Ovary (tissue), 10 donors: ENCODE measurements around the gene AAK1. TPM values are rescaled to one million over a fixed set of nuclear protein-coding genes. Genes with fewer than 3 reads are reported as not detected.

ENCODE experiments used
- DNase-seq, 5 donors: peaks; one replicate each; pipeline ENCODE4 v3.0.0-alpha.2; 2019 to 2020
- H3K27ac ChIP-seq, 2 donors: fragments of 200-600 bp; one replicate each; pipeline versions ENCODE4 v1.5.1 to v1.8.0; 2019 to 2022
- H3K27me3 ChIP-seq: fragments of 200-600 bp; one replicate; pipeline ENCODE4 v1.8.0; 2022
- H3K36me3 ChIP-seq: fragments of 200-600 bp; sonication (generic); one replicate; pipeline ENCODE4 v1.5.1; 2019
- H3K4me1 ChIP-seq: one replicate; pipeline ENCODE4 v1.8.1; 2013; ENCODE audit warnings: mild to moderate bottlenecking, moderate library complexity; ENCODE audit not compliant: insufficient read depth
- H3K4me3 ChIP-seq: fragments of 200-600 bp; sonication (generic); one replicate; pipeline ENCODE4 v1.5.1; 2017
- H3K9me3 ChIP-seq, 2 donors: fragments of 200-600 bp in 1 of 2; sonication (generic) in 1 of 2; one replicate each; pipeline versions ENCODE4 v1.5.1 to v1.8.1; 2013 to 2019; ENCODE audit warnings: mild to moderate bottlenecking in 1 of 2, moderate library complexity in 1 of 2
- CTCF ChIP-seq, 3 donors: fragments of 450-650 bp in 2 of 3; fragments of 200-600 bp in 1 of 3; IDR thresholded peaks; one replicate each; pipeline versions ENCODE4 v1.5.1 to v1.8.0; 2016 to 2022; ENCODE audit warnings: antibody characterized with exemption in 3 of 3, mild to moderate bottlenecking in 1 of 3
- EP300 ChIP-seq: sonication (generic); formaldehyde crosslinking; IDR thresholded peaks from one replicate; pipeline ENCODE4 v1.6.1; 2017; ENCODE audit warnings: antibody characterized with exemption
- POLR2A ChIP-seq: fragments of 450-650 bp; IDR thresholded peaks from one replicate; pipeline ENCODE4 v1.6.1; 2017; ENCODE audit warnings: antibody characterized with exemption, mild to moderate bottlenecking, moderate library complexity
- WGBS, 3 donors: extraction: QIAGEN DNeasy Blood & Tissue Kit in 1 of 3; methylation state at CpG; one replicate each; pipeline versions ENCODE4 v1.1.5 to v1.1.7; 2013 to 2017; 5-methylcytosine and 5-hydroxymethylcytosine counted together
- intact Hi-C, 4 donors: fragments of 100-400 bp; cut with DNase I; formaldehyde crosslinking; loops; one replicate each; pipeline versions ENCODE4 v1.11.0 to v1.15.1; 2022 to 2023
- long read RNA-seq, 3 donors: library from polyadenylated mRNA in 2 of 3; unstranded in 2 of 3; transcript quantifications; one replicate each; pipeline ENCODE4 v2.0.0 and lab custom pipeline, GENCODE V29; 2021 to 2026
- polyA plus RNA-seq, 2 donors: library from polyadenylated mRNA; stranded (reverse); fragments of 200-250 nt in 1 of 2; fragments of 350-450 nt in 1 of 2; fragmentation: Illumina TruSeq in 1 of 2; extraction: RNeasy Lipid Tissue Mini Kit (QIAGEN cat#74804) in 1 of 2; gene quantifications; one replicate each; pipeline ENCODE4 v1.2.3, GENCODE V29; 2013 to 2014
- total RNA-seq, 7 donors: library from RNA; depleted of rRNA in 2 of 7; stranded (reverse); fragments of >200 nt in 2 of 7; fragmentation: NEBNext Ultra II Directional in 3 of 7; extraction: Animal tissue kit (Norgen Biotek cat#: 25700) in 3 of 7; gene quantifications; one replicate each; pipeline versions ENCODE4 v1.1.0 to v1.2.4, GENCODE V29; 2016 to 2023
- donor health status: DM: no; HTN: no; CAD: no; lungs with moderate emphysema.
- donor health status: DM: no; HTN: no; CAD: no.
- donor health status: Bipolar disorder and iron deficiency.
- donor health status: DM: yes; HTN: yes; CAD: no.
- donor health status: DM: no; HTN: no; CAD: no.
- donor health status: DM: yes; HTN: yes; CAD: no.

AAK1 gene
- total RNA-seq (10 to 100 TPM; 13.2 to 53.6 (median 38.0) TPM), polyA plus RNA-seq (10 to 100 TPM in 1 of 2 donors, 1 to 10 TPM in 1; 7.4 to 27.1 TPM)
- long read RNA-seq, donor 1, partial matches to known transcripts = 0 of 13 reads
- long read RNA-seq, donor 1, other reads (novel, unspliced or antisense) = 12 of 13 reads
- long read RNA-seq, donor 2, partial matches to known transcripts = 80 of 120 reads
- long read RNA-seq, donor 2, other reads (novel, unspliced or antisense) = 37 of 120 reads
- long read RNA-seq, donor 3, transcript AAK1-208 (2 exons, 453 nt) = major isoform, 5 of 11 reads
- long read RNA-seq, donor 3, partial matches to known transcripts = 1 of 11 reads
- long read RNA-seq, donor 3, other reads (novel, unspliced or antisense) = 5 of 11 reads

- peak; percentile 87 to 92 (median 90) for DNase-seq
- no peaks in the 10 kb centered on the region for H3K36me3 ChIP-seq
- no peaks in the 10 kb centered on the region for H3K9me3 ChIP-seq
- H3K4me1 ChIP-seq = peaks cover 14% of the 10 kb centered on the region
- no peaks in the 10 kb centered on the region for H3K27me3 ChIP-seq
- TF ChIP-seq POLR2A (peak; percentile 53), CTCF (IDR thresholded peaks at IDR 0.05) (peak in 1 of 3 donors; percentile 9), EP300 (no peak)
- 0 to 1% (median 1%) methylated on average over 48 to 81 of the region's 81 CpGs for whole genome bisulfite sequencing, 3 donors
- H3K27ac ChIP-seq = peak within 1 kb of the TSS; percentile 89 to 94
- H3K4me3 ChIP-seq = peak within 1 kb of the TSS; percentile 96
- intact Hi-C loops = no loop called here
Measured at GRCh38 chr2:69643602-69644505, at the start of gene AAK1. TSS of gene AAK1 (minus strand) at chr2:69643739. CDS start at chr2:69643040, 699 bp downstream.

- intact Hi-C loops = no loop called here
- WGBS, 3 donors = 95 to 97% (median 96%) methylated on average over 2 of the region's 2 CpGs
- Histone ChIP-seq H3K9me3 (no peaks in the 10 kb centered on the region), H3K27ac (no peak overlapping the region), H3K4me1 (no peaks in the 10 kb centered on the region), H3K27me3 (no peaks in the 10 kb centered on the region), H3K4me3 (no peak overlapping the region), H3K36me3 (no peaks in the 10 kb centered on the region)
- DNase-seq = no peak
- TF ChIP-seq POLR2A = no peak
- TF ChIP-seq EP300 = no peak
- no peak for TF ChIP-seq CTCF (IDR thresholded peaks at IDR 0.05)
Measured at GRCh38 chr2:69692424-69692823, 48.9 kb upstream of the AAK1 start.

DNA sequence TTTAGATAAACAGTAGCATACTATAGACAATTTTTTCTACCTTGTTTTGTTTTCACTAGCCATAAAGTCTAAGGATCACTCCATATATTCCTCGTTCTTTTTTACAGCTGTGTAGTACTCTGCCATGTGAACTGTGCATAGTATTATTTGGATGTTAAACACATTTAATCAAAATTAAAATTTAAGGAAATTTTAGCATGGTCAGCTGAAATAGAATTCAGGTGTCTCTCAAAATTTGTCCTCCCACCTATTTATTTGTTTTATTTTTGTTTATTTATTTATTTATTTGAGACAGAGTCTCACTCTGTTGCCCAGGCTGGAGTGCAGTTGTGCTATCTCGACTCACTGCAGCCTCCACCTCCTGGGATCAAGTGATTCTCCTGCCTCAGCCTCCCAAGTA lies 46.4 kb upstream of the AAK1 start:
- no peaks in the 10 kb centered on the region for H3K9me3 ChIP-seq
- intact Hi-C loops = no loop called here

More for the DNA sequence above, 46.4 kb upstream of the AAK1 start:
- Histone ChIP-seq H3K4me1 (no peaks in the 10 kb centered on the region), H3K27ac (no peak overlapping the region), H3K36me3 (no peaks in the 10 kb centered on the region), H3K4me3 (no peak overlapping the region), H3K27me3 (no peaks in the 10 kb centered on the region)
- TF ChIP-seq EP300 (no peak), CTCF (IDR thresholded peaks at IDR 0.05) (no peak), POLR2A (no peak)
- no peak for DNase-seq
- WGBS, 3 donors = 87 to 98% (median 95%) methylated on average over 2 of the region's 2 CpGs
